Tibial nerve (tissue), 4 donors: ENCODE results near the gene SLC22A12. TPM values are rescaled to one million over a fixed set of nuclear protein-coding genes. Genes with fewer than 3 reads are reported as not detected.

ENCODE experiments used
- DNase-seq, 2 donors: peaks; one replicate each; pipeline ENCODE4 v3.0.0-alpha.2; 2019; ENCODE audit warnings: low spot score in 2 of 2
- H3K27ac ChIP-seq, 4 donors: fragments of 200-600 bp; sonication (generic) in 3 of 4; one replicate each; pipeline ENCODE4 v1.5.1; 2017 to 2019; ENCODE audit warnings: mild to moderate bottlenecking in 1 of 4
- H3K27me3 ChIP-seq, 2 donors: fragments of 200-600 bp; sonication (generic) in 1 of 2; one replicate each; pipeline versions ENCODE4 v1.5.1 to v1.6.0; 2017 to 2019
- H3K36me3 ChIP-seq, 3 donors: fragments of 200-600 bp; sonication (generic); one replicate each; pipeline ENCODE4 v1.5.1; 2018 to 2019
- H3K4me1 ChIP-seq, 4 donors: fragments of 200-600 bp; sonication (generic) in 3 of 4; one replicate each; pipeline ENCODE4 v1.5.1; 2017 to 2019
- H3K4me3 ChIP-seq, 4 donors: fragments of 200-600 bp; sonication (generic) in 3 of 4; one replicate each; pipeline ENCODE4 v1.5.1; 2017 to 2019; ENCODE audit warnings: mild to moderate bottlenecking in 1 of 4, moderate library complexity in 1 of 4
- H3K9me3 ChIP-seq, 4 donors: fragments of 200-600 bp; sonication (generic) in 3 of 4; one replicate each; pipeline ENCODE4 v1.5.1; 2017 to 2019
- EP300 ChIP-seq, 2 donors: sonication (generic); formaldehyde crosslinking; IDR thresholded peaks; one replicate each; pipeline ENCODE4 v1.6.1; 2017; ENCODE audit warnings: antibody characterized with exemption in 2 of 2, mild to moderate bottlenecking in 1 of 2
- POLR2A ChIP-seq, 2 donors: fragments of 450-650 bp; IDR thresholded peaks; one replicate each; pipeline ENCODE4 v1.6.1; 2017; ENCODE audit warnings: antibody characterized with exemption in 2 of 2, mild to moderate bottlenecking in 2 of 2, moderate library complexity in 2 of 2
- WGBS, 2 donors: methylation state at CpG; one replicate each; pipeline ENCODE4 v1.1.5; 2018; 5-methylcytosine and 5-hydroxymethylcytosine counted together
- total RNA-seq, 4 donors: library from RNA; depleted of rRNA; stranded (reverse); fragments of >200 nt; gene quantifications; one replicate each; pipeline ENCODE4 v1.1.0, GENCODE V29; 2016
- TF ChIP-seq, protein P1 (sequence below), 5 experiments: fragments of 200-600 bp in 3 of 5; fragments of 450-650 bp in 2 of 5; sonication (generic) in 3 of 5; IDR thresholded peaks; one replicate each; pipeline ENCODE4 v1.5.1; 2016 to 2019; ENCODE audit warnings: antibody characterized with exemption in 5 of 5, mild to moderate bottlenecking in 3 of 5, moderate library complexity in 2 of 5

Gene SLC22A12
- under 1 TPM in 1 of 4 donors, not detected in 3; 0.30 TPM for total RNA-seq

DNA sequence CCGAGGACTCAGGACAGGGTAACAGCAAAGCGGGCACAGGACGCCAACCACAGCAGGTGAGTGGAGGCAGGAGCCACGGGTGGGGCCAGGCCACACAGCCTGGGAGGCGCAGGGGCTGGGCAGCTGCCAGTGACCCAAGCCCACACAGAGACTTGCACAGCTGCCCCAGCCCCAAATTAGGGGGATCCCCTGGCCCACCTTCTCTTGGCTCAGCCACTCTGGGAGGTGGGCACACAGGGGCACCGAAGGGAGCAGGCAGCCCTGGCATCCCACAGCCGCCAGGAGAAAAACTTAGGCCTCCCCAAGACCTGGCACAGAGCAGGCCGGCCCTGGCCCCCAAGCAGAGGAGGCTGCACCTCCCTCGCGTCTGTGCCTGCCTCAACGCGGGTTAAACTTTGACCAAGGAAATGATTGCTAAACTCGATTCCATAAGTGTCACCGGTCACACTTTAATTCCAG lies at the start of gene SLC22A12:
SLC22A12 (plus strand) TSS at position 458 of the 459 bp plus-strand sequence. CDS start 337 bp downstream, outside the sequence.
- Histone ChIP-seq H3K36me3 (no peaks in the 10 kb centered on the region), H3K4me1 (no peaks in the 10 kb centered on the region), H3K27me3 (no peaks in the 10 kb centered on the region), H3K27ac (no peak within 1 kb of the TSS), H3K9me3 (peaks cover 0 to 23% (median 0%) of the 10 kb centered on the region in 4 donors), H3K4me3 (no peak within 1 kb of the TSS)
- TF ChIP-seq, protein P1, sequence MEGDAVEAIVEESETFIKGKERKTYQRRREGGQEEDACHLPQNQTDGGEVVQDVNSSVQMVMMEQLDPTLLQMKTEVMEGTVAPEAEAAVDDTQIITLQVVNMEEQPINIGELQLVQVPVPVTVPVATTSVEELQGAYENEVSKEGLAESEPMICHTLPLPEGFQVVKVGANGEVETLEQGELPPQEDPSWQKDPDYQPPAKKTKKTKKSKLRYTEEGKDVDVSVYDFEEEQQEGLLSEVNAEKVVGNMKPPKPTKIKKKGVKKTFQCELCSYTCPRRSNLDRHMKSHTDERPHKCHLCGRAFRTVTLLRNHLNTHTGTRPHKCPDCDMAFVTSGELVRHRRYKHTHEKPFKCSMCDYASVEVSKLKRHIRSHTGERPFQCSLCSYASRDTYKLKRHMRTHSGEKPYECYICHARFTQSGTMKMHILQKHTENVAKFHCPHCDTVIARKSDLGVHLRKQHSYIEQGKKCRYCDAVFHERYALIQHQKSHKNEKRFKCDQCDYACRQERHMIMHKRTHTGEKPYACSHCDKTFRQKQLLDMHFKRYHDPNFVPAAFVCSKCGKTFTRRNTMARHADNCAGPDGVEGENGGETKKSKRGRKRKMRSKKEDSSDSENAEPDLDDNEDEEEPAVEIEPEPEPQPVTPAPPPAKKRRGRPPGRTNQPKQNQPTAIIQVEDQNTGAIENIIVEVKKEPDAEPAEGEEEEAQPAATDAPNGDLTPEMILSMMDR (IDR thresholded peaks at IDR 0.05): no peak
- TF ChIP-seq POLR2A (IDR thresholded peaks at IDR 0.05): no peak
- no peak for TF ChIP-seq EP300 (IDR thresholded peaks at IDR 0.05)
- WGBS, 2 donors: 72 to 78% methylated on average over 12 to 14 of the region's 14 CpGs
- no peak for DNase-seq

DNA sequence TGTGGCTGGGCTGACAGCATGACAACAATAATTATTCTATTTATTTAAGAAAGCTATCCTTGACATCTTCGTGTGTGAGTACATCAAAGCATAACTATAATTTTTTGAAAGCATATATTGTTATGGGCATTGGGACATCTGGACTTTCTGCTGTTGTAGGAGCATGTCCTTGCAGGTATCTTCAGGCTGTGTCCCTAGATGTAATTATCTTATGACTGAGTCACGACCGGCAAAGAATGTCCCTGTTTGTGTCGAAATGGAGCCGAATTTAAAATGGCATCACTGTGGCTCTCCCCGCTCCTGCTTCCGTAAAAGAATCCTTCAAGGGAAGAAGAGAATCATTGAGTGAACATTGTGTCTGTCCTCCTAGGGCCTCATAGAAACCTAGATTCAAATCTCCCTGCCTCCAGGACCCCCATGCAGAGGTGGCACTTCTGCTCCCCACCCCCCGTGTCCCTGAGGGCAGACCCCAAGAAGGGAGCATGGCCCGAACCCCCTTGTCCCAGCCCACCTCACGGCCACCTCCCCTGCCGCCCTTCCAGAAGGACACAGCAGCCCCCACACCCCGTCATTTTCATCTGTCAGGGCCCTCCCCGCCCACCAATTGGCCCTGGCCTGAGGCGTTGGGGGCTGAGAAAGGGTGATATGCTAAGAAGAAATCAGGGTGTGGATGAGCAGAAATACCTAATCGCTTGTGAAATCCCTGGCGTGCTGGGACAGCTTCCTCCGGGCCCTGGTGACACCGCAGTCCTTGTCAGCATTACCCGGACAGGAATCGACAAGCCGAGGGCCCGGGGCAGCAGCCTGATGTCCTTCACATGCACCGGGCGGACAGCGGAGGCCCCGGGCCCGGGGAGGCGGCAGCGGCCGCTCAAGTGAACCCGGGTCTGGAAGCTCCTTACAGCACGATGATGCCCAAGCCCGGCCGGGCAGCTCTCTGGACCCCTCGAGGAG lies 48.6 kb upstream of the SLC22A12 start:
- 84 to 87% methylated on average over 35 of the region's 35 CpGs for WGBS, 2 donors
- DNase-seq: no peak
- Histone ChIP-seq H3K4me3 (no peak overlapping the region), H3K27me3 (no peaks in the 10 kb centered on the region), H3K27ac (no peak overlapping the region), H3K36me3 (no peaks in the 10 kb centered on the region), H3K4me1 (no peaks in the 10 kb centered on the region), H3K9me3 (peaks cover 0 to 5% (median 0%) of the 10 kb centered on the region in 4 donors)
- TF ChIP-seq EP300 (IDR thresholded peaks at IDR 0.05): no peak
- TF ChIP-seq POLR2A (IDR thresholded peaks at IDR 0.05): no peak

DNA sequence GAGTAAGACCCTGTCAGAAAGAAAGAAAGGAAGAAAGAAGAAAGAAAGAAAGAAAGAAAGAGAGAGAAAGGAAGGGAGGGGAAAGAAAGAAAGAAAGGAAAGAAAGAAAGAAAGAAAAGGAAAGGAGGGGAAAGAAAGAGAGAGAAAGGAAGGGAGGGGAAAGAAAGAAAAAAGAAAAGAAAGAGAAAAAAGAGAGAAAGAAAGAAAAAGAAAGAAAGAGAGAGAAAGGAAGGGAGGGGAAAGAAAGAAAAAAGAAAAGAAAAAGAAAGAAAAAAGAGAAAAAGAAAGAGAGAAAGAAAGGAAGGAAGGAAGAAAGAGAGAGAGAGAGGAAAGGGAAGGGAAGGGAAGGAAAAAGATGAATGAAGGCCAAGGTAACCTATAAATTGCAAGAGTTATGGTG lies 47.2 kb upstream of the SLC22A12 start:
- DNase-seq: no peak
- TF ChIP-seq POLR2A (IDR thresholded peaks at IDR 0.05) (no peak), EP300 (IDR thresholded peaks at IDR 0.05) (no peak)
- TF ChIP-seq, protein P1 (IDR thresholded peaks at IDR 0.05): no peak
- Histone ChIP-seq H3K36me3 (no peaks in the 10 kb centered on the region), H3K4me1 (no peaks in the 10 kb centered on the region), H3K27me3 (no peaks in the 10 kb centered on the region), H3K4me3 (no peak overlapping the region), H3K9me3 (peaks cover 0 to 5% (median 0%) of the 10 kb centered on the region in 4 donors), H3K27ac (no peak overlapping the region)

DNA sequence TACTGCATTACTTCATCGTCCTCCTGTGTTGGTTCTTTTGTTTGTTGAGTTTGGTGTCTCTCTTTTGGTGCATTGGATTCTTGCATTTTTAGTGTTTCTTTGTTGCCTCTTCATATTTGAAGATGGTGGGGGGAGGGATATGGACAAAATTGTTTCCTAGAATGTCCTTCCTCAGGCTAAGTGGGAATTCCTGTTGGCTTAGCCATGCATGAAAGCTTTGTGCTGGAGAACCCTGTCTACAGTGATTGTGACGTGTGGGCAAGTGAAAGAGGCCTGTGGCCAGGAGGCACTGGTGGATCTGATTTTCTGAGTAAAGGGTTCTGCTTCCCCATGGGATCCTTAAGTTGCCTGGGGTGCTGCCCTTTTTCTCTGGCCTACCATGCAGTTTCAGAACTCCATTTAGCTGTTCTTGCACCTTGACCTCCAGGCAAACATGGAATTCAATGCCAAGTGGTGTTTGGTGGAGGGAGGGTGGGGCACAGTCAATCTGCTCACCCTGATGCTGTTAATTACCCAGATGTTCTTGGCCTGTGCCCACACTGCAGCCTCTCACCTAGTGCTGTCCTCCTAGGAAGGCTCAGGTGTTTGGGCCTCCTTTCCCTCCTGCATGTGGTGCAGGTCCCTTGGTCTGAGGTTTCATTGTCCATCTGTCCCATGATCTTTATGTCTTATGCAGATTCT lies 46.3 kb upstream of the SLC22A12 start:
- TF ChIP-seq, protein P1 (IDR thresholded peaks at IDR 0.05): no peak
- TF ChIP-seq POLR2A (IDR thresholded peaks at IDR 0.05): no peak
- no peak for TF ChIP-seq EP300 (IDR thresholded peaks at IDR 0.05)
- H3K27ac ChIP-seq: no peak overlapping the region
- 72 to 83% methylated on average over 2 of the region's 2 CpGs for WGBS, 2 donors
- no peaks in the 10 kb centered on the region for H3K4me1 ChIP-seq
- H3K27me3 ChIP-seq: no peaks in the 10 kb centered on the region
- peaks cover 0 to 5% (median 0%) of the 10 kb centered on the region in 4 donors for H3K9me3 ChIP-seq
- no peaks in the 10 kb centered on the region for H3K36me3 ChIP-seq
- no peak for DNase-seq
- H3K4me3 ChIP-seq: no peak overlapping the region

DNA sequence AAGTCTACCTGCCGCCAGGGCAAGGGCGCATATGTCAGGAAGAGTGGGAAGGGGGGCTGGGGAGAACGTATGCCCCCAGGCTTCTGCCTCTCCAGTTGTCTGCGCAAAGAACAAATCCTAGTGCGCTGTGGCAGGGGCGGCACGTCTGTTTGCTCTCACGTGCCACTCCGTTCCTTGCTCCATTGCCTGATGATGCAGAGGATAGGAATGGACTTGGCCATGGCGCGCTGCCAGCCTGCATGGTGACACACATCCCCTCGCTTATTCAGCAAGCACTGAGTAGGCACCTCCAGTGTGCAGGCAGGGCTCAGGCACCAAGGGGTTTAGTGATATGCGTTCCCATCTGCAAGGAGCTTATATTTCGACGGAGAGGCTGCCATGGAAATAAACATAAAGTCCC lies 45.4 kb upstream of the SLC22A12 start:
- Histone ChIP-seq H3K27ac (no peak overlapping the region), H3K9me3 (peaks cover 0 to 5% (median 0%) of the 10 kb centered on the region in 4 donors), H3K36me3 (no peaks in the 10 kb centered on the region), H3K4me1 (no peaks in the 10 kb centered on the region), H3K27me3 (no peaks in the 10 kb centered on the region), H3K4me3 (no peak overlapping the region)
- TF ChIP-seq POLR2A (IDR thresholded peaks at IDR 0.05) (no peak), EP300 (IDR thresholded peaks at IDR 0.05) (no peak)
- TF ChIP-seq, protein P1 (IDR thresholded peaks at IDR 0.05): no peak
- DNase-seq: no peak
- WGBS, 2 donors: 82 to 87% methylated on average over 15 of the region's 15 CpGs
